NCI-H2196 (cell line): ENCODE results near the gene HOOK2.

Experiments
- DNase-seq: peaks from one replicate; lab custom pipeline; 2025; ENCODE audit not compliant: unreplicated experiment; lab: John Stamatoyannopoulos, UW

HOOK2 gene

GRCh38 chr19:12794196-12794941, 19.0 kb upstream of the HOOK2 start:
- DNase-seq: no peak

GRCh38 chr19:12793290-12794195, 18.2 kb upstream of the HOOK2 start:
- peak; percentile 97 for DNase-seq

- no peak for DNase-seq
Observed at GRCh38 chr19:12792853-12793289, 17.5 kb upstream of the HOOK2 start.

- DNase-seq: peak; percentile 74
Observed at GRCh38 chr19:12792051-12792852, 16.9 kb upstream of the HOOK2 start.

GRCh38 chr19:12791345-12792050, 16.1 kb upstream of the HOOK2 start, which contains the start of gene JUNB:
JUNB (plus strand) TSS chr19:12791486; CDS start chr19:12791772, 286 bp downstream.
- peak; percentile 96 for DNase-seq

- no peak for DNase-seq
Observed at GRCh38 chr19:12790628-12791344, 15.4 kb upstream of the HOOK2 start.

- peak; percentile 98 for DNase-seq
Observed at GRCh38 chr19:12789904-12790619, 14.7 kb upstream of the HOOK2 start.

- DNase-seq: peak; percentile 61
Observed at GRCh38 chr19:12789098-12789903, 13.9 kb upstream of the HOOK2 start.

GRCh38 chr19:12788682-12789097, 13.3 kb upstream of the HOOK2 start:
- peak; percentile 90 for DNase-seq

- no peak for DNase-seq
Observed at GRCh38 chr19:12788042-12788681, 12.8 kb upstream of the HOOK2 start.

- no peak for DNase-seq
Observed at GRCh38 chr19:12787458-12787857, 12.1 kb upstream of the HOOK2 start.

- no peak for DNase-seq
Observed at GRCh38 chr19:12786952-12787351, 11.6 kb upstream of the HOOK2 start.

- DNase-seq: peak; percentile 61
Observed at GRCh38 chr19:12786141-12786870, 11.0 kb upstream of the HOOK2 start.

- no peak for DNase-seq
Observed at GRCh38 chr19:12785431-12786031, 10.2 kb upstream of the HOOK2 start.

GRCh38 chr19:12784871-12785430, 9.6 kb upstream of the HOOK2 start:
- no peak for DNase-seq

- no peak for DNase-seq
Observed at GRCh38 chr19:12784394-12784870, 9.1 kb upstream of the HOOK2 start.
